ENCODE measurements around the gene RELN.
"Not testable (repeated sequence)": the region's sequence is repeated elsewhere in the genome, so short reads cannot be mapped to it uniquely, and the experiment has no call there.

RELN gene

GRCh38 chr7:103797647-103798307, 191.7 kb downstream of the RELN start:
- H3K4me3 ChIP-seq (ENCODE audit: low read length), result no peak overlapping the region
- TF ChIP-seq ZNF274 (IDR thresholded peaks at IDR 0.05; ENCODE audit: low read depth, low read length), result no peak

DNA sequence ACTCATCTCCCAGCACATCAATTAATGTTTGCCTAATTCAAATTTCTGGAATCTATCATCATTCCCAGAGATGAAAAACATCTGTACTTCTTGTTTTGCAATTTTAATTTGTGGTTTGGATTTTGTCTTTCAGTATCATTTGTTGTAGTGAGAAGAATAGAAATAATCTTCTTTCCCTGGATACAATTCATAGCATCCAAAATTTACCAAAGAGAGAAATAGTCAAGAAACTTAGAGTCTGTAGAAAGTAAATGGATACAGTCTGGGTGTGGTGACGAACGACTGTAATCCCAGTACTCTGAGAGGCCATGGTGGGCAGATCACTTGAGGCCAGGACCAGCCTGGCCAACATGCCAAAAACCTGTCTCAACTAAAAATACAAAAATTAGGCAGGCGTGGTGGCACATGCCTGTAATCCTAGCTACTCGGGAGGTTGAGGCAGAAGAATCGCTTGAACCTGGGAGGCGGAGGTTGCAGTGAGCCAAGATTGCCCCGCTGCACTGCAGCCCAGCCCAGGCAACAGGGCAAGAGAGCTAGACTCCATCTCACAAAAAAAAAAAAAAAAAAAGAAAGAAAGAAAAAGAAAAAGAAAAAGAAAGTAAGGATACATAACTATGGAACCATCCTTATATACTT, 193.0 kb downstream of the RELN start:
- no peak for TF ChIP-seq ZNF274 (IDR thresholded peaks at IDR 0.05; ENCODE audit: low read depth, low read length)
- no peak overlapping the region for H3K4me3 ChIP-seq (ENCODE audit: low read length)

GRCh38 chr7:103795787-103796186, 193.7 kb downstream of the RELN start:
- no peak overlapping the region for H3K4me3 ChIP-seq (ENCODE audit: low read length)
- TF ChIP-seq ZNF274 (IDR thresholded peaks at IDR 0.05; ENCODE audit: low read depth, low read length), result no peak

DNA sequence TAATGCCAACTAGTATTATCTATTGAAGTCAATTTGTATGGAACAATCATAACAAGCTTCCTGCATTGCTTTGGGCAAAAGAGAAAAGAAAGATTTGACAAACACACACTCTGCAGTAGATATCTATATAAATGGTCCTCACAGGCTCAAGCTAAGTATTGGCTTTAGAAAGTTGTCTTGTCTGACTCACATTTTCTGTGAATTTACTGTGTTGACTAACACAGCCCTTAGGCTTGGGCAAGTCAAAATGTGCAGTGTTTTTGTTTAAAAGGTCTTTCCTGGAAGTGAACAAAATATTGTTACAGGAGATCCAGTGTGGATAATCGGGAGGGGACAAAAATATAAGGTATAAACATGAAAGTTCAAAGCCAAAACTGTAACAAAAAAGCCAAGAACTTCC, 194.4 kb downstream of the RELN start:
- H3K4me3 ChIP-seq (ENCODE audit: low read length), result no peak overlapping the region
- TF ChIP-seq ZNF274 (IDR thresholded peaks at IDR 0.05; ENCODE audit: low read depth, low read length), result no peak

- H3K4me3 ChIP-seq (ENCODE audit: low read length), result no peak overlapping the region
- no peak for TF ChIP-seq ZNF274 (IDR thresholded peaks at IDR 0.05; ENCODE audit: low read depth, low read length)
Measured at GRCh38 chr7:103794424-103794823, 195.0 kb downstream of the RELN start.

- H3K4me3 ChIP-seq (ENCODE audit: low read length), result no peak overlapping the region
- no peak for TF ChIP-seq ZNF274 (IDR thresholded peaks at IDR 0.05; ENCODE audit: low read depth, low read length)
Measured at GRCh38 chr7:103793614-103794013, 195.8 kb downstream of the RELN start.

DNA sequence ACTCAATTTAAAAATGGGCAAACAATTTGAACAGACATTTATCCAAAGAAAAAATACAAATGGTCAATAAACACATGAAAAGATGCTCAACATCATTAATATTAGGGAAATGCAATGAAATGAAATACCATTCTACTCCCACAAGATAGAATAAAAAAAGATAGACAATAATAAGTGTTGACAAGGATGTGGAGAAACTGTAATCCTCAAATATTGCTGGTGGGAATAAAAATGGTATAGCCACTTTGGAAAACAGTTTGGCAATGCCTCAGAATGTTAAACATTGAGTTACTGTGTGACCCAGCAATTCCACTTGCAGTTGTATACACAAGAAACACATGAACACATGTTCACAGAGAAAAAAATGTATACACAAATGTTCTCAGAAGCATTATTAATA, 197.6 kb downstream of the RELN start:
- H3K4me3 ChIP-seq (ENCODE audit: low read length), result no peak overlapping the region
- no peak for TF ChIP-seq ZNF274 (IDR thresholded peaks at IDR 0.05; ENCODE audit: low read depth, low read length)

- not testable (repeated sequence) for H3K4me3 ChIP-seq (ENCODE audit: low read length)
Measured at GRCh38 chr7:103787041-103787440, 202.4 kb downstream of the RELN start.

GRCh38 chr7:103784646-103785286, 204.7 kb downstream of the RELN start:
- TF ChIP-seq ZNF274 (IDR thresholded peaks at IDR 0.05; ENCODE audit: low read depth, low read length), result no peak
- no peak overlapping the region for H3K4me3 ChIP-seq (ENCODE audit: low read length)

- no peak for TF ChIP-seq ZNF274 (IDR thresholded peaks at IDR 0.05; ENCODE audit: low read depth, low read length)
- H3K4me3 ChIP-seq (ENCODE audit: low read length), result no peak overlapping the region
Measured at GRCh38 chr7:103781409-103781808, 208.0 kb downstream of the RELN start.

DNA sequence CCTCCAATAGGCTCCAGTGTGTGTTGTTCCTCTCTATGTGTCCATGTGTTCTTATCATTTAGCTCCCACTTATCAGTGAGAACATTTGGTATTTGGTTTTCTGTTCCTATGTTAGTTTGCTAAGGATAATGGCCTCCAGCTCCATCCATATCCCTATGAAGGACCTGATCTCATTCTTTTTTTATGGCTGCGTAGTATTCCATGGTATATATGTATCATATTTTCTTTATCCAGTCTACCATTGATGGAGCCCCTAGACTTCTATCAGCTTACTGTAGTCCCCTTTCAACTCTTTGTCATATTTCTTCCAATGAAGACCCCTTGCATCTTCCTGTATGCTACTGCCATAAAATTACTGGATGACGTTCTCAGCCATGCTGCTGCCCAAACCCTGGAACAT, 208.9 kb downstream of the RELN start:
- not testable (repeated sequence) for H3K4me3 ChIP-seq (ENCODE audit: low read length)

- no peak for TF ChIP-seq ZNF274 (IDR thresholded peaks at IDR 0.05; ENCODE audit: low read depth, low read length)
- H3K4me3 ChIP-seq (ENCODE audit: low read length), result no peak overlapping the region
Measured at GRCh38 chr7:103777440-103777839, 212.0 kb downstream of the RELN start.

DNA sequence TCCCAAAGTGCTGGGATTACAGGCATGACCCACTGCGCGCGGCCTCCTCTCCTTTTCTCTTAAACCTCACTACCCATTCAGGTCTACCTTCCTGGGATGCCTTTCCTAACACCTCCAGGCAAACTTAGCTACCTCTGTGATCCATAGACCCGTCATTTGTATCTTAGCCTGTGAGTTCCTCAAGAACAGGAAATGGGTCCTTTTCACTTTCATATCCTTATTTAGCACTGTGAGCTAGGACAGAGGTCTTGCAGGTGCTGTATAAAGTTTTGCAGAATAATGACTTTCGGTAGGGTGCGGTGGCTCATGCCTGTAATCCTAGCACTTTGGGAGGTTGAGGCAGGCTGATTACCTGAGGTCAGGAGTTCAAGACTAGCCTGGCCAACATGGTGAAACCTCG, 215.7 kb downstream of the RELN start:
- TF ChIP-seq ZNF274 (IDR thresholded peaks at IDR 0.05; ENCODE audit: low read depth, low read length), result no peak
- H3K4me3 ChIP-seq (ENCODE audit: low read length), result no peak overlapping the region

GRCh38 chr7:103772171-103772773, 217.2 kb downstream of the RELN start:
- no peak overlapping the region for H3K4me3 ChIP-seq (ENCODE audit: low read length)
- no peak for TF ChIP-seq ZNF274 (IDR thresholded peaks at IDR 0.05; ENCODE audit: low read depth, low read length)

DNA sequence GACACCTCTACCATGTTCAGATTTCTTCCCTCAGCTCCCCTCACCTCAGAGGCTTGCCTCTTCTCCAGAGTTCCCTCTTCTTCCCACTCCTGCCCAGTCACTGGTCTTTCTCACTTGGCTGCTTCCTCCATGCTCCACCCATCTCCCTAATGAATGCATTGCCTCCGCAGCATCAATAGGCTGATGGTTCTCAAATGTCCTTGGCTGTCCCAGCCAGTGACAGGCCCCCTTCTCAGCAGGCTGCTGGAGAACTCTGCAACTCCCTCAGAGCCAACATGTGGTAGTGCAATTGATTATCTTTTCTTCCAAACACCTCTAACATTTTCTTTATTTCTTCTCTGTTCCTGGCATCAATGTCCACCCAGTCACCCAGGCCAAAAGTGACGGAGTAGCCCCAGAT, 218.2 kb downstream of the RELN start:
- H3K4me3 ChIP-seq (ENCODE audit: low read length), result no peak overlapping the region
- TF ChIP-seq ZNF274 (IDR thresholded peaks at IDR 0.05; ENCODE audit: low read depth, low read length), result no peak
